Stimulated activated CD4-positive, alpha-beta T cell treated with anti-CD3 and anti-CD28 coated beads, Interleukin-15, amount 100 ng/mL, for 24 hours (primary cell): Measurements from ENCODE around the gene CAPN5.

Experiments
- DNase-seq: peaks from one replicate; pipeline ENCODE4 v3.0.0-alpha.2; 2020

The CAPN5 gene

DNA sequence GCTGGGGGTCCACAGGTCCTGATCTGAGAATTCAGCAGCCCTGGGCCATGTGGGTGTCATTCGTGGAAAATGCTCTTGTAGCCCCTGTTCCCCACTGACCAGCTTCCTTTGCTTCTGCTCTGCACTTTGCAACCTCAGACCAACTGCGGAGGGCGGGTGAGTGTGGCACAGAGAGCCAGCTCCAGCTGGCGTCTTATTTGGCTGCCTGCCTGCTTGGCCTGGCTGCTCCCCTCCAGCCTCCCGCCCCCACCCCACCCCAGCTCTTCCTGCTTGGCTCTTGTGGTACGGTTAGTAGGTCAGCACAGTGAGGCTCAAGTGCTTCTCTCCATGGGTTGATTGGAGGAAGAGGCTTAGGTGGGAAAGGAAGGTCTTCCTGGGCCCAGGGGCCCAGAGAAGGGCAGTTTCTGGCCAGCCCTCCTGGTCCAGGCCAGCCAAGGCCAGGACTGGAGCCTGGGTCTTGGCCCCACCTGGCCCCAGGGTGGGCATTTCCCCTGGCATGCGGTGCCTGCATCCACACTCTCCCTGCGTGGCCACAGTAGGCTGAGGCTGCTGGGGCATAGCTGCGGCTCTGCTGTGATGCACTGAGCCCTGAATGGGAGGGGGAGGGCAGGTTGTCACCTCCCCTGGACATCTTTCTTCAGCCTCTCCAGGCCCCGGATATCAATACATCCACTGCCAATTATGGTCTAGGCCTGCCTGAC, 87.8 kb downstream of the CAPN5 start:
- no peak for DNase-seq

DNA sequence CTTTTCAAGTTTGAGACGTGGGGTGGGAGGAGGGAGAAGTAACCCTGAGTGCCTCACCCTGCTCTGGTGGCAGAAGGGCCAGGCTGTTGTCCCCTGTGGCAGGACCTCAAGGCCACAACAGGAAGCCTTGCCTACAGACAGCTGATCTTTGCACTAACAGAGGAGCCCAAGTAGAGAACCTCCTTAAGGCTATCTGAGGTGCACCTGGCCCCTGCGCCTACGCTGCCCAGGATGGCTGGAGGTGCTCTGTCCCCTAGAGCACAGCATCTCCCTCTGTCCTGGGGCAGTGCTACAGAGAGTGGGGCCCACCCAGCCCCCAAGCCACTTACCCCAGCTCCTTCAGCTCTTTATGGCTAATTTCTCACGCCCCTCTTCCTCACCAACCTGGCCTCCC, 88.3 kb downstream of the CAPN5 start:
- no peak for DNase-seq

DNA sequence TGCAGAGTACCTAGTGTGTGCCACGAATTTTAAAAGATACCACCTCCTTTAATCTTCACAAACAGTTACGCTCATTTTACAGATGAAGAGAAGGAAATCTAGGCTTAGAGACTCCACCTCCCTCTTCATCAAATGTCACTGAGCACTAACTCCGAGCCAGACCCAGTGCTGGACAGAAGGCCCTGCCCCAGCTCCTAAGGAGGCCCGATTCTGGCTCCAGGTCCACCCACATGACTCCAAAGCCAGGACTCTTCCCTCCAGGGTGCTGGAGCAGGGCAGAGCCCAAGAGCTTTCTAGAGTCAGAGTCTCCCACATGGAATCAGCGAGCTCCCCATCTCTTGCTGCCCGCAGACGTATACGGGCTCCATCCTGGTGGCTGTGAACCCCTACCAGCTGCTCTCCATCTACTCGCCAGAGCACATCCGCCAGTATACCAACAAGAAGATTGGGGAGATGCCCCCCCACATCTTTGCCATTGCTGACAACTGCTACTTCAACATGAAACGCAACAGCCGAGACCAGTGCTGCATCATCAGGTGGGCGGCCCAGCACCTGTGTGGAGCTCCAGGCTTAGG, 88.9 kb downstream of the CAPN5 start:
- no peak for DNase-seq

DNA sequence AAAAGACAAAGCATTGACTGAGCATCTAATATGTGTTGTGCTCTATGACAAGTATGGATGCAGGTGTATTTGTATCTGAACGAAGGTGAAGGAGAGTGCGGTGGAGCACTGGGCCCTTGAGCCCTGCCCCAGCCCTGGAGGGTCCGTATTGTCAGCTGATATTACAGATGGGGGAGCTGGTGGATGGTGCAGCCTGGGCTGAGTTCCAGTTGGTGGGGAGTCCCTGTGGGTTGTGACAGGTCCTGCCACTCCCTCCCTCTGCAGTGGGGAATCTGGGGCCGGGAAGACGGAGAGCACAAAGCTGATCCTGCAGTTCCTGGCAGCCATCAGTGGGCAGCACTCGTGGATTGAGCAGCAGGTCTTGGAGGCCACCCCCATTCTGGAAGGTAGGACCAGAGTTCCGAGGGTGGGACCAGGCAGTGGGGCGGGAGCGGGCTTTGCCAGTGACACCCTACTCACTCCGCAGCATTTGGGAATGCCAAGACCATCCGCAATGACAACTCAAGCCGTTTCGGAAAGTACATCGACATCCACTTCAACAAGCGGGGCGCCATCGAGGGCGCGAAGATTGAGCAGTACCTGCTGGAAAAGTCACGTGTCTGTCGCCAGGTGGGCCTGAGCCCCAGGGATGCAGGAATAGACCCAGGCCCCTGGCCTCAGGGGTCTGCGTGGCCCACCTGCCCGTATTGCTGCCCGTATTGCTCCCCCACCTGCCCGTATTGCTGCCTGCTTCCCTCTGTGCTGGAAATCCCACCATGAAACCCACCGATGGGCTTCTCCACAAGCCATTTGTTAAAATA, 89.8 kb downstream of the CAPN5 start:
- no peak for DNase-seq

DNA sequence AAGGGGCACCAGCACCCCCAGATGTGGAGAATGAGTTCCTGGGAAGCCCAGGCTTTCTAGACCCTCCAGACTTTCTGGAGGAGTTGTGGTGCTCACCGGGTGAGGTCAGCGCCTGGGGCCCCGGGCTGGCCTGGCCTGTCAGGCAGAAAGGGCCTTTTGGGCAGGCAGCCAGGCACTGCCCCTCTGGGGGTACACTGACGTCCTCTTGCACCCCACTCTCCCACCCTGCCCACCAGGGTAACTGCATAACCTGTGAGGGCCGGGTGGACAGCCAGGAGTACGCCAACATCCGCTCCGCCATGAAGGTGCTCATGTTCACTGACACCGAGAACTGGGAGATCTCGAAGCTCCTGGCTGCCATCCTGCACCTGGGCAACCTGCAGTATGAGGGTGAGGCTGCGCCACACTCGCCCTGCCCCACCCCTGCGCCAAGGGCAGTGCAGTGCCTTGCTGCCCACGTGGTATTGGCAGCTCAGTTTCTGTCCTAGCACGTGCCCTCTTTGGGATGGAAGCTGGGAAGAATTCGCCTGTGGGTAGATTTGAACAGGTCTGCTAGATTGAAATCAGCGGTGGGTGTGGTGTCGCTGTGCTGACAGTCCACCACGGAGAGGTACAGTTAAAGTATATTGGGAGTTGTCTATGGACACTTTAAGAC, 91.4 kb downstream of the CAPN5 start:
- no peak for DNase-seq

DNA sequence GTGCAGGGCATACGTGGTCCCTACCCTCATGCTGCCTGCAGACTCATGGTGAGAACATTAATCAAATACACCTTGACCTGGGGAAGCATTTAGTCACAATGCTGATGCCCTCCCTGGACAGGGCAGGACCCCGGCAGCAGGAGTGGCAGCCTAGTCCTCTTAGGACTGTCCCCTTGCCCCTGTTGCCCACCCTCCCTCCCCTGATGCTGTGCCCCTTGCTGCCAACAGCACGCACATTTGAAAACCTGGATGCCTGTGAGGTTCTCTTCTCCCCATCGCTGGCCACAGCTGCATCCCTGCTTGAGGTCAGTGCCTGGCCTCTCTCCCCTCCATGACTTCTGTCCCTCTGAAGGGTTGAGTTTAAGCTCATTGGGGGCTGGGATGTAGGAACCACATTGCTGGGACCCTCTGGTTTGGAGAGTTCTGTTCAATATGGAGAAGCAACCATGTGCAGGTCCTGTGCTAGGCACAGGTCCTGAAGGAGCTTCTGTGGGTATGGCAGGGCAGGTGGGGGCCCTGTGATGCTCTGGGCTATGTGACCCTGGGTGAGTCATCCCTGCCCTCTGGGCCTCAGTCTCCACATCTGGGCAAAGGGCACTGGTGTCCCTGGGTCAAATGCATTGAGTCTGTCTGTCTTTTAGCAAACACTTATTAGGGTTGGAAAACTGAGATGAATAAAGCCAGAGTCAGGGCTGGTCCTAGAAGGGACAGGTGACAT, 92.6 kb downstream of the CAPN5 start:
- no peak for DNase-seq

DNA sequence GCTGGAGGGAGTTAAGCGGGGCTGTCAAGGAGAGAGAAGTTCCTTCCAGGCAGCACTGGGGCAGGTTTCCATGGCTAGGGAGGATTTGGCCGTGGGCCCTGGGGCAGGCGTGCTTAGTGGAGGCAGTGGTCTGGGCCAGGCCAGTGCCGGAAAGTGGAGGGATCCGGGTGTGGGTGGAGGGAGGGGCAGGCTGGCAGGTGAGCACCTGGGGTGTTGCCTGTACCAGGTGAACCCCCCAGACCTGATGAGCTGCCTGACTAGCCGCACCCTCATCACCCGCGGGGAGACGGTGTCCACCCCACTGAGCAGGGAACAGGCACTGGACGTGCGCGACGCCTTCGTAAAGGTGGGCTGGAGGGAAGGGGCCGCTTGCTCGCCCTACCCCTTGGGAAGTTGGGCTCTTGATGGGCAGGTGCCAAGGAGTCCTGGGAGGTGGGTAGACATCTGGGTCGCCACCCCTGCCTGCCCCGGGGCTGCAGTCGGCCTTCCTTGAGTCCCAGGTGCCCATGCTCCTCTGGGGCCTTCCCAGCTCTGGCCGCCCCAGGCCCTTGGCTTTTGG, 93.2 kb downstream of the CAPN5 start:
- DNase-seq = no peak

DNA sequence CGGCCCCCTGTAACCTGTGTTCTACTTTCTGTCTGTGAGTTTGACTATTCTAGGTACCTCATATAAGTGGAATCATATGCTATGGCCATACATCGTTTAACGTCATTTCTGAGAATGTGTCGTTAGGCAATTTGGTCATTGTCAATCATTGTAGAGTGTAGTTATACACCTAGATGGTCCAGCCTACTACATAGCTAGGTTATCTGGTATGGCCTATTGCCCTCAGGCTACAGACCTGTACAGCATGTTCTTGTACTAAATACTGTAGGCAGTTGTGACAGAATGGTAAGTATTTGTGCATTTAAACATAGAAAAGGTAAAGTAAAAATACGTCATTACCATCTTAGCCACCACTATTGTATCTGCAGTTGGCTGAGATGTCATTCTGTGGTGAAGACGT, 96.5 kb downstream of the CAPN5 start:
- no peak for DNase-seq

DNA sequence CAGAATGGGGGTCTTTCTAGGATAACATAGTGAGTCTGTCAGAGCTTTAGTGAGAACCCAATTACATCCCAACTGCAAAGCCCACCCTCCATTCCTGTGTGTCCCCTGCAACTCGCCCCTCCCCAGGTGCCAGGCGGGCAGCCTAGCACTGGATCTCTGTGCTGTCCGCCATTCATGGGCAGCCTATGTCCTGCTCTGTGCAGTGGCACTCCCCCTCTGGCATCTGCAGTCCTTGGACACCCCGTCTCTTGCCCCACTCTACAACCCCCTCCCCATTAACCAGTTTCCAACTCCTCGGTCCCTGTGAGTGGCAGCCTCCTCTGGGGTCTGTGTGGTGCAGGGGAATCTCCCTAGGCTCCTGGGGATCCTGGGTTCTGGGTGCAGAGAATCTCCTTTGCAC, 98.3 kb downstream of the CAPN5 start:
- no peak for DNase-seq

DNA sequence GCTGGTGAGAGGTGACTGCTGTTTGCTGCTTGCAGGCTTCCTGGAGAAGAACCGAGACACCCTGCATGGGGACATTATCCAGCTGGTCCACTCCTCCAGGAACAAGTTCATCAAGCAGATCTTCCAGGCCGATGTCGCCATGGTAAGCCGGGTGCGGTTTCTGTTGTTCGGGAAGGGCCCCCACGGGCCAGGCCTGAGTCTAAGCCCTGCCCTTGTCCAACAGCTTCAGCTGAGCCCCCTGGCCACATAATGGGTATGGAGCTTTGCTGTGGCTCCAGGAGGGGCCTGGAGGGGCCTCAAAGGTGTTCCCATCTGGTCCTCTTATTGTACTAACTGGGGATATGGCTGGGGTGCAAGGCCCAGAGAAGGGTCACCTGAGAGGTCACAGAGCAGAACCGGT, 99.2 kb downstream of the CAPN5 start:
- DNase-seq = no peak

DNA sequence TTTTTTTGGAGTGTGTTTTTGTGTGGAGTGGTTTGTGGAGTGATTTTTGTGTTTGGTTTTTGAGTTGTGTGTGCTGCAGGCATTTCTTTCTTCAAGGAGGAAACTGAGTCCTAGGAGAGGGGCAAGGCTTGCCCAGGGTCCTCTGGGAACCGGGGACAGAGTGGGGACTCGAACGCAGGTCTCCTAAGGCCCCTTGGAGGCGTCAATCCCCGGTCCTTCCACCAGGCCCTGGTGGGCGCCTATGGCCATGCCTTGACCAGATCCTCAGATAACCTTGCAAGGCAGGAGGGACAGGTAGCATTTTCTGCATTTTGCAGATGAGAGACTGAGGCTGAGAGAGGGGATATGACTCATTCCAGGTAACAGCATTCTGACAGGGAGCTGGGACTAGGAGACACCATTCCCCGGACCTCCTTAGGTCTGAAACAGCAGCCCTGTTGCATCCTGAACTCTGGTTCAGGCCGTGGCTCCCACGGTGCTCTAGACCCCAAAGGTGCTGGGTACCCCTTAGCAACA, 100.4 kb downstream of the CAPN5 start:
- no peak for DNase-seq

DNA sequence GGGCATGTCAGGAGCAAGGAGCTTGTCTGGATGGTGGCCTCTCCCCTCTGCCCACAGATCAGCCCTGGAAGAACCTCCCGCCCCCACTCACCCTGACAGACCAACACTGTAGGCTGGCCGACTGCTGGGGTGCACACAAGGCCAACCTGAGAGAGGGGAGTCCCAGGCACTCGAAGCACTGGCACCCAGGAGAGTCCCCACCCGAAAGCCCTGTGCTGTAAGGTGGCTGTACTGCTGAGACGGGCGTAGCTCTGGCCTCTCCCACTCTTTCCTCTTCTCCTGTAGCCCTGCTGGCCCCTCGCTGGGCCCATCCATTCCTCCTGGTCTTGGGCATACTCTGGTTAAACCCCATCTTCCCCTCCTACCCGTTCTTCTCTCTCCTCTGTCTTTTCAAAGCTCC, 101.0 kb downstream of the CAPN5 start:
- no peak for DNase-seq

DNA sequence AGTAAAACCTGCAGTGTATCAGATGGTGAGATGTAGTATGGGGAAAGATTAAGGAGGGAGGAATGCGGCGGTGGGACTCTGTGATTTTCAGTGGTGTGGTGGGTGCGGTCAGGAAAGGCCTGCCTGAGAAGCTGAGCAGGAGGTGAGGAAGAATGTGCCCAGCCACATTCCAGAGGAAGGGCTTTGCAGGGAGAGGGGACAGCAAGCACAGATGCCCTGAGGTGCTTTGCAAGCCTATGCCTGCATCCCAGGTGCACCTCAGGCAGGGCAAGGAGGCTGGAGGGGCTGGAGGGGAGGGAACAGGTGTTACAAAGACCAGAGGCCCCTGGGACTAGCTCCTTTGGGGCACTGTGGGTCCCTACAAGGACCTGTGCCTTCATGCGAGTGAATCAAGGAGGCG, 103.3 kb downstream of the CAPN5 start:
- DNase-seq = no peak

DNA sequence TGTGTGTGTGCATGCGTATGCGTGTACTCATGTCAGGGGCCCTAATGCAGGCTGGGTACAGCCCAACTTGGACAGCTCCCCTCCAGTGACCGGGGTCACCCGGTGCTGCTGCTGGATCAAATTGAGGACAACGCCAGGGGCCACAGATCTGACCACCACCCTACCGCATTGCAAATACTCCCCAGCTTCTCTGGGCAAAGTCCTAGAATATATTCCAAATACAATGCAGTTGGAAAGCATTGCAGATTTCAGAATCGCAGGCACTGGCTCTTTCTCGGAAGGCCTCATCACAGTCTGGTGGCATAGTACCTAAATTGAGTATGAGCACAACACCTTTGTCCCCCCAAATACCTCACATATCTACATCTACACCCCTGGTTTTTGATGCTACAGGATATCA, 104.5 kb downstream of the CAPN5 start:
- DNase-seq = no peak

DNA sequence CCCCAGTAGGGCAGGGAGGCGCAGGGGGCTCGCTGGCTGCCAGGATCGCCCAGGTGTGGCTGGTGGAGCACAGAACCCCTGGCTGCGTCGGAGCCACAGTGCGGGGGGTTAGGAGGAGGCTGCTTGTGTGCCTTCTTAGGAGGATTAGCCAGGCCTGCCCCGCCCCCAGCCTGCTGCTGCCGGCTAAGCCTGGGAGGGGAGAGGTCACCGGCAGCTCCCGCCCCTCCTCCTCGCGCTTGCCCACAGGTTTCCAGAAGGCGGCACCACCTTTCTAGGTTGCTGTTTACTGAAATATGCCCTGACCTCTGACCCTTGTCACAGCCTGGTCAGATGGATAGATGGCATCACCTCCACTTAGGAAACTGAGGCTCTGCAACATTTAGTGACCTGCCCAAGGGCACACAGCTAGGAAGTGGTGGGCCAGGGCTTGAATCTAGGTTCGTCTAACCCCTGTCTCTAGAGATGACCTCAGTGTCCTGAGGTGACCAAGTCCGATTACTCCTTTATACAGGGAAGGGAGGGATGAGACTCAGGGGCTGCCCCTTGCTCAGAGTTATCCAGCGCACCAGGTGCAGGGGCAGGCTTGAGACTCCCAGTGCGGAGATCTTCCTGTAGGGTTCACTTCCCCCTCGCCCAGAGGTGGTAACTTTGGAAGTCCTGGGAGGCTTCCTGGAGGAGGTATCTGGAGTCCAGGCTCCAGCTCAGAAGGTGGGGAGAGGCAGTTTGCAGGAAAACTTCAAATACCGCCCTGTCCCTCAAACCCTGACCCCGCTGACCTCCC, 105.3 kb downstream of the CAPN5 start:
- DNase-seq = no peak

DNA sequence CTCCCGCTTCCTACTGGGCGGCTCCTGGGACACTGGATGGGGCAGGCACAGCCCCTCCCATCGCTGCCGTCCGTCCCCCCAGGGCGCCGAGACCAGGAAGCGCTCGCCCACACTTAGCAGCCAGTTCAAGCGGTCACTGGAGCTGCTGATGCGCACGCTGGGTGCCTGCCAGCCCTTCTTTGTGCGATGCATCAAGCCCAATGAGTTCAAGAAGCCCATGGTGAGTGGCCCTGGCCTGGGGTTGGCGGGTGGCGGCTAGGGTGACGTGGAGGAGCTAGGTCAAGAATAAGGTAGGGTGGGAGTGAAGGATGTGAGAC, 105.9 kb downstream of the CAPN5 start:
- no peak for DNase-seq

DNA sequence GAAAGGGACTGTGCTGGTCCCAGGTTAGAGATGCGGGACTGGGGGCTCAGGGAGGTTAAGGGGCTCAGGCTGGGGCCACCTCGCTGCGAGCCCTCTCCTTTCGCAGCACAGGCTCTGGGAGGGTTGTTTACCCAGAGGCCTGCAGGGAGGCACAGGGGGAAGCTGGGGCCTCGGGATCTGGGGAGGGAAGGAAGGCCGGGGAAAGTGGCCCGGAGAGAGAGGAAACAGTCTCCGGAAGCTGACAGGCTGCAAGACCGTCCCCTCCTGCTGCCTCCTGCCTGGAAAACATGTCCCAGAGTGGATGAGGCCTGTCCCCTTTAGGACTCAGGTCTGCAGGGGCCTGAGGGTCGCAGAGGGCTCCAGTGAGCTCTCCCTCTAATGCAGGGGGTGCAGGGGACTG, 106.7 kb downstream of the CAPN5 start:
- no peak for DNase-seq

DNA sequence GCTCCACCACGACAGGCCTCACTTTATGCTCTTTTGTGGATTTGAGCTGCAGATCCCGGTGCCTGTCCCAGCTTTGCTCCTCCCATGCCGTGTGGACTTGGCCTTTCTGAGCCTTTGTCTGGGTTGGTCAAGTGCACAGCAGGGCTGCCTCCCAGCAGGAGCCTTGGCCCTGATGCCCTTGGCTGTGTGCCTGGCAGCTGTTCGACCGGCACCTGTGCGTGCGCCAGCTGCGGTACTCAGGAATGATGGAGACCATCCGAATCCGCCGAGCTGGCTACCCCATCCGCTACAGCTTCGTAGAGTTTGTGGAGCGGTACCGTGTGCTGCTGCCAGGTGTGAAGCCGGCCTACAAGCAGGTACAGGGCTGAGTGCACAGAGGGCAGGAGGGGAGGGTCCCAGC, 107.8 kb downstream of the CAPN5 start:
- no peak for DNase-seq

DNA sequence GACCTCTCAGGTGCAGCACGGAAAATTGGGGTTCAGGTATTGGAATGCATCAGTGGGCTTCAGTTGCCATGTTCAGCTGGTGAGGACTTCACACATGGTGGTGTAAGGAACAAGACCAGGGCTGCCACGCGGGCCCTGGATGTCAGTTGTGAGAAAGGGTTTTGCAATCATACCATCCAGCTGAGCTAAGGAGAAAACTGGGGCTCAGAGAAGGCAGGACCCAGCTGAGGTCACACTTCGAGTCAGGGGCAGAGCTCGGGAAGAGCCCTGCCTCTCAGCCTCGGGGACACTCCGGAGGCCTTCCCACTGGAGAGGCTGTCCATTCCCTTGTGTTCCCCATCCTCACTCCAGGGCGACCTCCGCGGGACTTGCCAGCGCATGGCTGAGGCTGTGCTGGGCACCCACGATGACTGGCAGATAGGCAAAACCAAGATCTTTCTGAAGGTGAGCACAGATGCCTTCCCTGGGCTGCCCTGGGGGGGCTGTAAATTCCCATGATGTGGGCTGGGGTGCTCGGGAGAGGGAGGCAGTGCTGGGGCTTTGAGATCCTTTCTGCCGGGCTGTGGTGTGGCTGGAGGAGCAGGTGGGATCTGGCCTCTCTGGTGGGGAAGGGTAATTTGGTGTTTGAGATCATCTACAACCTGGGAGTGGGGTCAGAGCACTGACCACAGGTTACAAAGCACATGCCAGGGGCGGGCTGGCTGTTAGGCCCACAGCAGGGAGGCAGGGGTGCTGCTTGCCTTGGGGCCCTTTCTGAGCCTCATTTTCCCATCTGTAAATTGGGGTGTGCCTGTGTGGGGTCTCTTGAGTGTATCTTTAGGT, 108.5 kb downstream of the CAPN5 start:
- DNase-seq = no peak
